ENCODE data around the gene RHBDD2.
"Not testable (repeated sequence)": the region's sequence is repeated elsewhere in the genome, so short reads cannot be mapped to it uniquely, and the experiment has no call there.

DNA sequence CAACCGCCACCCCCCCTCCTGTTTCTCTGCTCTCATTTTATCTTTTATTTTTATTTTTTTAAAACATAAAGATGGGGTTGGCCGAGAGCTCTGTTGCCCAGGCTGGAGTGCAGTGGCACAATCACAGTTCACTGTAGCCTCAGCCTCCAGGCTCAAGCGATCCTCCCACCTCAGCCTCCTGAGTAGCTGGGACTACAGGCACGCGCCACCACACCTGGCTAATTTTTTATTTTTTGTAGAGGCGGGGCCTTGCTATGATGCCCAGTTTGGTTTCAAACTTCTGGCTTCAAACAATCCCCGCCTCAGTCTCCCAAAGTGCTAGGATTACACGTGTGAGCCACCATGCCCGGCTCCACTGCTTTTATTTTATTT lies 28.8 kb downstream of the RHBDD2 start:
- TF ChIP-seq, protein P1, sequence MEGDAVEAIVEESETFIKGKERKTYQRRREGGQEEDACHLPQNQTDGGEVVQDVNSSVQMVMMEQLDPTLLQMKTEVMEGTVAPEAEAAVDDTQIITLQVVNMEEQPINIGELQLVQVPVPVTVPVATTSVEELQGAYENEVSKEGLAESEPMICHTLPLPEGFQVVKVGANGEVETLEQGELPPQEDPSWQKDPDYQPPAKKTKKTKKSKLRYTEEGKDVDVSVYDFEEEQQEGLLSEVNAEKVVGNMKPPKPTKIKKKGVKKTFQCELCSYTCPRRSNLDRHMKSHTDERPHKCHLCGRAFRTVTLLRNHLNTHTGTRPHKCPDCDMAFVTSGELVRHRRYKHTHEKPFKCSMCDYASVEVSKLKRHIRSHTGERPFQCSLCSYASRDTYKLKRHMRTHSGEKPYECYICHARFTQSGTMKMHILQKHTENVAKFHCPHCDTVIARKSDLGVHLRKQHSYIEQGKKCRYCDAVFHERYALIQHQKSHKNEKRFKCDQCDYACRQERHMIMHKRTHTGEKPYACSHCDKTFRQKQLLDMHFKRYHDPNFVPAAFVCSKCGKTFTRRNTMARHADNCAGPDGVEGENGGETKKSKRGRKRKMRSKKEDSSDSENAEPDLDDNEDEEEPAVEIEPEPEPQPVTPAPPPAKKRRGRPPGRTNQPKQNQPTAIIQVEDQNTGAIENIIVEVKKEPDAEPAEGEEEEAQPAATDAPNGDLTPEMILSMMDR (IDR thresholded peaks at IDR 0.05; ENCODE audit: low read length) = not testable (repeated sequence)
- TF ChIP-seq EZH2 (IDR thresholded peaks at IDR 0.05; ENCODE audit: borderline replicate concordance, low read length) = not testable (repeated sequence)

Data from OCI-LY1 (cell line).